Breast epithelium (tissue), 4 donors: Measurements from ENCODE around the gene OR3A1. TPM values are rescaled to one million over a fixed set of nuclear protein-coding genes. Genes with fewer than 3 reads are reported as not detected.
"Not testable (repeated sequence)": the region's sequence is repeated elsewhere in the genome, so short reads cannot be mapped to it uniquely, and the experiment has no call there.

Experiments
- DNase-seq, 2 donors: peaks; one replicate each; pipeline ENCODE4 v3.0.0-alpha.2; 2019; ENCODE audit warnings: low spot score in 2 of 2
- H3K27ac ChIP-seq, 2 donors: fragments of 200-600 bp; sonication (generic) in 1 of 2; one replicate each; pipeline ENCODE4 v1.5.1; 2016 to 2019; ENCODE audit warnings: mild to moderate bottlenecking in 1 of 2
- H3K27me3 ChIP-seq, 2 donors: fragments of 200-600 bp; sonication (generic) in 1 of 2; one replicate each; pipeline versions ENCODE4 v1.5.1 to v1.6.0; 2017 to 2019; ENCODE audit warnings: control low read depth in 1 of 2, mild to moderate bottlenecking in 1 of 2
- H3K36me3 ChIP-seq: fragments of 200-600 bp; one replicate; pipeline ENCODE4 v1.5.1; 2019
- H3K4me1 ChIP-seq, 2 donors: fragments of 200-600 bp; sonication (generic); one replicate each; pipeline ENCODE4 v1.5.1; 2016 to 2019; ENCODE audit warnings: control low read depth in 1 of 2
- H3K4me3 ChIP-seq, 3 donors: fragments of 200-600 bp; sonication (generic); 1 replicate in 2 of 3; 2 replicates in 1 of 3; pipeline ENCODE4 v1.5.1; 2016 to 2019; ENCODE audit warnings: mild to moderate bottlenecking in 3 of 3, moderate library complexity in 2 of 3
- H3K9me3 ChIP-seq, 2 donors: fragments of 200-600 bp; sonication (generic) in 1 of 2; one replicate each; pipeline ENCODE4 v1.5.1; 2016 to 2019; ENCODE audit warnings: control low read depth in 1 of 2
- CTCF ChIP-seq, 3 donors: fragments of 450-650 bp; IDR thresholded peaks; one replicate each; pipeline ENCODE4 v1.5.1; 2016 to 2017; ENCODE audit warnings: antibody characterized with exemption in 3 of 3, mild to moderate bottlenecking in 3 of 3, moderate library complexity in 3 of 3
- POLR2A ChIP-seq: fragments of 450-650 bp; IDR thresholded peaks from one replicate; pipeline ENCODE4 v1.6.1; 2016; ENCODE audit warnings: antibody characterized with exemption, mild to moderate bottlenecking, moderate library complexity
- POLR2AphosphoS5 ChIP-seq, 3 donors: sonication (generic); formaldehyde crosslinking; IDR thresholded peaks; one replicate each; pipeline ENCODE4 v1.6.1; 2017; ENCODE audit warnings: antibody characterized with exemption in 3 of 3
- intact Hi-C: fragments of 100-400 bp; cut with DNase I; formaldehyde crosslinking; loops from one replicate; pipeline ENCODE4 v1.15.1; 2023; ENCODE audit warnings: low total_unique reads
- total RNA-seq, 3 donors: library from RNA; depleted of rRNA; stranded (reverse); fragments of >200 nt; gene quantifications; one replicate each; pipeline ENCODE4 v1.1.0, GENCODE V29; 2016

The OR3A1 gene
- total RNA-seq, 3 donors from 2014 or later = not detected

- no peaks in the 10 kb centered on the region for H3K36me3 ChIP-seq
- no peak for TF ChIP-seq CTCF (IDR thresholded peaks at IDR 0.05)
- TF ChIP-seq POLR2AphosphoS5 (IDR thresholded peaks at IDR 0.05) = no peak
- TF ChIP-seq POLR2A = no peak
- no peak overlapping the region for H3K4me3 ChIP-seq
- H3K27me3 ChIP-seq = peaks cover 0 to 6% of the 10 kb centered on the region in 2 donors
- DNase-seq = no peak
- H3K4me1 ChIP-seq = no peaks in the 10 kb centered on the region
- H3K9me3 ChIP-seq = no peaks in the 10 kb centered on the region
- intact Hi-C loops = no loop called here
- no peak overlapping the region for H3K27ac ChIP-seq
Observed at GRCh38 chr17:3295632-3296031, 2.5 kb downstream of the OR3A1 start.

GRCh38 chr17:3293548-3293947 is 4.6 kb downstream of the OR3A1 start:
- not testable (repeated sequence) for H3K36me3 ChIP-seq

GRCh38 chr17:3282901-3283300 is 15.3 kb downstream of the OR3A1 start:
- intact Hi-C loops = no loop called here
- Histone ChIP-seq H3K9me3 (no peaks in the 10 kb centered on the region), H3K4me3 (no peak overlapping the region), H3K36me3 (no peaks in the 10 kb centered on the region), H3K27me3 (no peaks in the 10 kb centered on the region), H3K27ac (no peak overlapping the region), H3K4me1 (no peaks in the 10 kb centered on the region)
- DNase-seq = no peak
- TF ChIP-seq POLR2AphosphoS5 (IDR thresholded peaks at IDR 0.05) = no peak

More at GRCh38 chr17:3293548-3293947, 4.6 kb downstream of the OR3A1 start:
- intact Hi-C loops, H3K27me3 ChIP-seq, DNase-seq, H3K4me1 ChIP-seq, H3K9me3 ChIP-seq, H3K4me3 ChIP-seq, H3K27ac ChIP-seq: not testable (repeated sequence)

- intact Hi-C loops = no loop called here
- no peak for DNase-seq
- H3K9me3 ChIP-seq = peaks cover under 1 to 9% of the 10 kb centered on the region in 2 donors
- H3K27me3 ChIP-seq = no peaks in the 10 kb centered on the region
- TF ChIP-seq POLR2AphosphoS5 (IDR thresholded peaks at IDR 0.05) (no peak), CTCF (IDR thresholded peaks at IDR 0.05) (no peak), POLR2A (no peak)
- H3K4me1 ChIP-seq = no peaks in the 10 kb centered on the region
- H3K27ac ChIP-seq = no peak overlapping the region
- no peaks in the 10 kb centered on the region for H3K36me3 ChIP-seq
- no peak overlapping the region for H3K4me3 ChIP-seq
Observed at GRCh38 chr17:3276126-3276525, 22.0 kb downstream of the OR3A1 start.

- no peaks in the 10 kb centered on the region for H3K36me3 ChIP-seq
- intact Hi-C loops = no loop called here
- TF ChIP-seq POLR2AphosphoS5 (IDR thresholded peaks at IDR 0.05) (no peak), POLR2A (no peak), CTCF (IDR thresholded peaks at IDR 0.05) (no peak)
Observed at GRCh38 chr17:3271072-3271848, 26.9 kb downstream of the OR3A1 start.

GRCh38 chr17:3260600-3260999 is 37.6 kb downstream of the OR3A1 start:
- Histone ChIP-seq H3K9me3 (no peaks in the 10 kb centered on the region), H3K27me3 (no peaks in the 10 kb centered on the region), H3K36me3 (no peaks in the 10 kb centered on the region), H3K4me1 (no peaks in the 10 kb centered on the region), H3K27ac (no peak overlapping the region), H3K4me3 (no peak overlapping the region)
- intact Hi-C loops = no loop called here
- DNase-seq = no peak
- TF ChIP-seq POLR2A = no peak
- TF ChIP-seq CTCF (IDR thresholded peaks at IDR 0.05) = no peak
- no peak for TF ChIP-seq POLR2AphosphoS5 (IDR thresholded peaks at IDR 0.05)

More at GRCh38 chr17:3271072-3271848, 26.9 kb downstream of the OR3A1 start:
- Histone ChIP-seq H3K27me3 (no peaks in the 10 kb centered on the region), H3K4me1 (no peaks in the 10 kb centered on the region), H3K4me3 (no peak overlapping the region), H3K27ac (no peak overlapping the region), H3K9me3 (peaks cover 5 to 11% of the 10 kb centered on the region in 2 donors)
- DNase-seq = no peak
